ENCODE measurements around the gene SMTNL1.

The SMTNL1 gene

DNA sequence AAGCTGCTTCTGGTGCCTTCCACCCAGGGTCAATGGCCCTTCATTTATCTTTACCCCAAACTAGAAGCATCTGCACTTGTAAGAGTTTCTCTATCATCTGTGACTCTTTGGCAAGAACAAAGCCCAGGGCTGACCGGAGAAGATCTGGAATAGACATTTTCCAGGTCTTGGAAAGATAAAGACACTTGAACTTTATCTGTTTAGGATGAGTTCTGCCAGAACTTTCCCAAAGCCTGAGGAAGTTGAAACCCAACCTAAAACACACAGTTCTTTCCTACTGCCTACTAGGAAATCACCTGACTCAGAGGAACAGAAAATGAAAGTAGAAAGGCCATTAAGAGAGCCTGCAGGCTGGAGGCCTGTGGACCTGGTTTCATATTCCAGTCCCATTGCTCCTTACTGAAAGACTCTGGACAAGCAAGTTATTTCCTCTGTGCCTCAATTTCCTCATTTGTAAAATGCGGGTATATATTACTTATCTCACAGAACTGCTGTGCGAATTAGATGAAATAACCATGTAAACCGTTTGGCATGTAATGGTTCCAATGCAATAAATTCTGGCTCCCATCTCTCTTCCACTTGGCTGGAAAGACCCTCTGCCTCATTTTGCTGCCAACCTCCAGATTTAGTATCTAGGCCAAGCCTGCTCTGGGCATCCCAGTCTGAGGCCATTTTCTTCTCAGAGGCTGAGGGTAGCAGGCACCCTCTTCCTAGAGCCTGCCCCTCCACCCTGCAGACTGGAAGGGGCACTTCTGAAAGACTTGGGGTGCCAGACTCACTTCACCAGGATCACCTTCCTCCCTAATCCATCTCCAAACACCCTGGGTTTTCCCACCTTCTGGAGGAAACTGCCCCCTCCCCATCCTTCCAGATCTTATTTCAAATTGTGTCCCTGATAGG, 28.9 kb downstream of the SMTNL1 start:
- H3K4me3 ChIP-seq (ENCODE audit: control insufficient read depth in 1 of 7, extremely low read depth in 1 of 7, insufficient read depth in 4 of 7, low read depth in 2 of 7, low read length in 6 of 7) = peak overlapping the region in 6 of 7 experiments; percentile 91 to 97 (median 95)
- no peaks in the 10 kb centered on the region for H3K27me3 ChIP-seq (replicated peaks in 2 of 5; ENCODE audit: control insufficient read depth in 4 of 5, insufficient read depth in 5 of 5, low read length in 4 of 5)
- ChIA-PET POLR2A (no interaction called here), CTCF (interaction anchor here (1.3 to 9.5 kb wide), 8 partner anchors 8 to 78 kb away, joined by 5 to 401 read pairs (median 22); partner anchors contain the start of gene SERPING1)
- H3K27ac ChIP-seq (ENCODE audit: insufficient read depth in 1 of 2, low read depth in 1 of 2, low read length in 2 of 2, poor library complexity in 1 of 2, severe bottlenecking in 2 of 2) = peak overlapping the region; percentile 62 to 76
- H3K36me3 ChIP-seq (ENCODE audit: control insufficient read depth in 4 of 4, insufficient read depth in 4 of 4, low read length in 3 of 4) = peaks cover 0 to 7% (median 3%) of the 10 kb centered on the region in 4 experiments
- peaks cover 10 to 47% (median 26%) of the 10 kb centered on the region in 4 experiments for H3K4me1 ChIP-seq (ENCODE audit: control extremely low read depth in 1 of 4, control insufficient read depth in 4 of 4, insufficient read depth in 4 of 4, low read length in 3 of 4)
- 10% methylated on average over 2 of the region's 4 CpGs for WGBS (ENCODE audit: insufficient coverage)
- DNase-seq = peak; percentile 53 to 83 (median 69)
- H3K9me3 ChIP-seq (ENCODE audit: control extremely low read depth in 1 of 5, control insufficient read depth in 4 of 5, insufficient read depth in 2 of 5, low read depth in 1 of 5, low read length in 4 of 5) = no peaks in the 10 kb centered on the region

DNA sequence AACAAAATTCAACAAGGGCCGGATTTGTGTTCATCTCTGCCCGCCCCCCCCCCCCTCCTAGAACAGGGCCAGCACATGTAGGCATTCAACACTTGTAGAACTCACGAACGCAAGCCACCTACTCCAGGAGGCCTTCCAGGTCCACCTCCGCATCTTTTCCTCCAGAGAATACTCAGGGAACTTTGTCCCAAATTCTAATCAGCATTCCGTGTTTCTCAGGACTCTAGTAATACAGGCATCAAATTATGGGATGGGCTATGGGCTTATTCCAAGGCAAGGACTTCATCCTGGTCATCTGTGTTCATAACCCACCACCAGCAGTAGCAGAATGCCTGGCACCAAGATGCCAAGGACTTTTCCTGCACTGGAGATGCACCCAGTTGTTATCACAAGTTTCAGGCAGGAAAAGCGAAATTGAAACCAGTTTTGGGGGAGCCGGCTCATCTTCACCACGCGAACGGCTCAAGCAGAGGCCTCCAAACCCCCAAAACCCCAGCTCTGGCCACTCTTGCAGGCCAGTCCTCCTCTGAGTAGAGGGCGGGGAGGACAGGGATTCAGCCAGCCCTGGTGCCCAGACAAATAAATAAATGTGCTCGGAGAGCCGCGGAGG, 29.6 kb downstream of the SMTNL1 start:
- 0% methylated on average over 8 of the region's 15 CpGs for WGBS (ENCODE audit: insufficient coverage)
- H3K4me1 ChIP-seq (ENCODE audit: control extremely low read depth in 1 of 4, control insufficient read depth in 4 of 4, insufficient read depth in 4 of 4, low read length in 3 of 4) = peaks cover 13 to 55% (median 32%) of the 10 kb centered on the region in 4 experiments
- H3K9me3 ChIP-seq (ENCODE audit: control extremely low read depth in 1 of 5, control insufficient read depth in 4 of 5, insufficient read depth in 2 of 5, low read depth in 1 of 5, low read length in 4 of 5) = no peaks in the 10 kb centered on the region
- H3K4me3 ChIP-seq (ENCODE audit: control insufficient read depth in 1 of 7, extremely low read depth in 1 of 7, insufficient read depth in 4 of 7, low read depth in 2 of 7, low read length in 6 of 7) = peak overlapping the region; percentile 76 to 97 (median 94)
- H3K27me3 ChIP-seq (replicated peaks in 2 of 5; ENCODE audit: control insufficient read depth in 4 of 5, insufficient read depth in 5 of 5, low read length in 4 of 5) = no peaks in the 10 kb centered on the region
- H3K27ac ChIP-seq (ENCODE audit: insufficient read depth in 1 of 2, low read depth in 1 of 2, low read length in 2 of 2, poor library complexity in 1 of 2, severe bottlenecking in 2 of 2) = peak overlapping the region; percentile 46 to 76
- peaks cover 0 to 7% (median 2%) of the 10 kb centered on the region in 4 experiments for H3K36me3 ChIP-seq (ENCODE audit: control insufficient read depth in 4 of 4, insufficient read depth in 4 of 4, low read length in 3 of 4)
- ChIA-PET CTCF (interaction anchor here (0.7 to 9.5 kb wide), 16 partner anchors 9 to 113 kb away, joined by 3 to 401 read pairs (median 6); partner anchors contain the start of genes SERPING1 and SMTNL1), POLR2A (interaction anchor here (1.6 kb wide), 1 partner anchor 72 kb away, joined by 18 read pairs; no protein-coding TSS in a partner anchor)
- peak in 2 of 3 donors; percentile 46 to 62 for DNase-seq

DNA sequence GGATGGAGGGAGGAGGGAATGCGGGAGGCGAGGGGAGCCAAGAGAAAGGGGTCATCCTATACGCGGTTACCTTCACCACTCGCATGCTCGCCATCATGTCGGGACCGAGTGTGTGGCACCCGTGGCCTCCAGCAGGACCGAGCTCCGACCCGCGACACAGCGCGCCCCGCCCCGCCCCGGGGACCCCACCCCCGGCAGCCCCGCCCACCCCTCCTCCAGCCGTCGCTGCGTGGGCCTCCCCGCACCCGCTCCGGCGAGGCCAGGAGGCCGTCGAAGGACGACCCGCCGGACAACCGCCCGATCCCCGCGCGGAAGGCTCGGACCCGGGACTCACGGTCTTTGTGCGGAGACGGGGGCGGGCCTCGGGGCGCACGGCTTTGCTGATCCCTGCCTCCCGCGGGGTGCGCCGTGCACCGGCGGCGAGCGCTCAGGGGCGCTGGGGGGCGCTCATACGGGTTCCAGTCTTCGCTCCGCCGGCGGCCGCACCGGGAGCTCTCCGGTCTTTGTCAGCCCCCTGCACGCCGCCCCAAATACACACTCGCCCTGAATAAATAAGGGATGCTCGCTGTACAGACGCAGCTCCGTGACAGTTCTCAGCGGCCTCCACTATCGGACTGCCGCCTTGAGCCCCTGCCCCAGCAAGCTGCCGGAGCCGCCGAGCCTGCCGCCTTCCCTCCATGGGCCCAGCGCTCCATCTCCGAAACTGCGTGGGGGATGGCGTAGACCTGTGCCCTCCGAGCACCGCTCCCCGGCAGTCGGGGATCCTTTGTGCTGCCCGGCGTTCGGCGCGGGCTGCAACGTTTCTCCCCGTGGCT, 30.3 kb downstream of the SMTNL1 start, which contains the start of gene UBE2L6:
UBE2L6 (minus strand) TSS at position 158 of the 815 bp plus-strand sequence; CDS start at position 97, 61 bp downstream.
- 0% methylated on average over 36 of the region's 92 CpGs for WGBS (ENCODE audit: insufficient coverage)
- Histone ChIP-seq H3K27ac (ENCODE audit: insufficient read depth in 1 of 2, low read depth in 1 of 2, low read length in 2 of 2, poor library complexity in 1 of 2, severe bottlenecking in 2 of 2) (peak within 1 kb of the TSS; percentile 46 to 76), H3K36me3 (ENCODE audit: control insufficient read depth in 4 of 4, insufficient read depth in 4 of 4, low read length in 3 of 4) (peaks cover 0 to under 1% (median 0%) of the 10 kb centered on the region in 4 experiments), H3K4me3 (ENCODE audit: control insufficient read depth in 1 of 7, extremely low read depth in 1 of 7, insufficient read depth in 4 of 7, low read depth in 2 of 7, low read length in 6 of 7) (peak within 1 kb of the TSS; percentile 76 to 97 (median 94)), H3K4me1 (ENCODE audit: control extremely low read depth in 1 of 4, control insufficient read depth in 4 of 4, insufficient read depth in 4 of 4, low read length in 3 of 4) (peaks cover 13 to 62% (median 34%) of the 10 kb centered on the region in 4 experiments), H3K9me3 (ENCODE audit: control extremely low read depth in 1 of 5, control insufficient read depth in 4 of 5, insufficient read depth in 2 of 5, low read depth in 1 of 5, low read length in 4 of 5) (no peaks in the 10 kb centered on the region), H3K27me3 (replicated peaks in 2 of 5; ENCODE audit: control insufficient read depth in 4 of 5, insufficient read depth in 5 of 5, low read length in 4 of 5) (no peaks in the 10 kb centered on the region)
- ChIA-PET POLR2A (interaction anchor here (1.4 to 1.6 kb wide), 2 partner anchors 72 to 77 kb away, joined by 3 to 18 read pairs; no protein-coding TSS in a partner anchor), CTCF (interaction anchor here (0.6 to 9.5 kb wide), 34 partner anchors 10 to 944 kb away, joined by 3 to 401 read pairs (median 4); partner anchors contain the start of genes SERPING1, SLC43A1 and SMTNL1)
- DNase-seq = peak; percentile 54 to 85 (median 66)

DNA sequence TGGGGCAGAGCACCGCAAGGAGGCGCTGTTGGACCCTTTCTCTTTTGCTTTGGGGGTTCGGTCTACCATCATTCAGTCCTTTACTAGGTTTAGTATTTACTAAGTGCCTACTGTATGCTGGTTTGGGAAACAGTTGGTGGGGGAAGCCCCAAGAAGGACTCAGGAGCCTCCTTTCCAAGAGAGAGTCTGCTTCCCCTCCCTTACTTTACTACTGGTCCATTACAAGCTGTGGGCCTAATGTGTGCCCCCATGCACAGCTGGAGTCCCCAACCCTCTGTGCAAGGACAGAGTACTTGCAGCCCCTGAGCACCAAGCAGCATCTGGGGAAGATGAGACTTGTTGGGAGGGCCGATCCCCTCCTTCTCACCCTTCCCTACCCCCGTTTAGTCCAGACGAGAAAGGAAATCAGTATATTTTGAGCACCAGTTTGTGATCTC, 31.0 kb downstream of the SMTNL1 start:
- Histone ChIP-seq H3K9me3 (ENCODE audit: control extremely low read depth in 1 of 5, control insufficient read depth in 4 of 5, insufficient read depth in 2 of 5, low read depth in 1 of 5, low read length in 4 of 5) (no peaks in the 10 kb centered on the region), H3K27me3 (replicated peaks in 2 of 5; ENCODE audit: control insufficient read depth in 4 of 5, insufficient read depth in 5 of 5, low read length in 4 of 5) (no peaks in the 10 kb centered on the region)

DNA sequence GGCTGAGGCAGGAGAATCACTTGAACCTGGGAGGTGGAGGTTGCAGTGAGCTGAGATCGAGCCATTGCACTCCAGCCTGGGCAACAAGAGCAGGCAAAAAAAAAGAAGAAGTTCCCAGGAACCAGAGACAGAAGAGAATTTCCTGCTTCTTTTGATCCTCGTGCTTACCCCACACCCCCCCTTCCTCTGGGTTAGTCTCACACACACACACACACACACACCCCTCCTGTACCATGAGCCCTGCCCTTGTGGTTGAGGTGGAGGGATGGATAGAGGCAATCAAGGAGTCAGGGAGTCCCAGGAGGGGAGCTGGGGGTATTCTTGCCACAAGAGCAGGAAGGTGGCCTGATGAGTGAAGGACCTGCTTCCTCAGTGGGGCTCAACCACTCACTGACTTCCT, 34.2 kb downstream of the SMTNL1 start:
- H3K27ac ChIP-seq (ENCODE audit: insufficient read depth in 1 of 2, low read depth in 1 of 2, low read length in 2 of 2, poor library complexity in 1 of 2, severe bottlenecking in 2 of 2) = no peak overlapping the region
- peaks cover 4 to 49% (median 21%) of the 10 kb centered on the region in 4 experiments for H3K4me1 ChIP-seq (ENCODE audit: control extremely low read depth in 1 of 4, control insufficient read depth in 4 of 4, insufficient read depth in 4 of 4, low read length in 3 of 4)
- ChIA-PET CTCF (interaction anchor here (0.9 to 9.5 kb wide), 11 partner anchors 11 to 186 kb away, joined by 3 to 401 read pairs (median 4); no protein-coding TSS in a partner anchor), POLR2A (no interaction called here)
- no peak overlapping the region for H3K4me3 ChIP-seq (ENCODE audit: control insufficient read depth in 1 of 7, extremely low read depth in 1 of 7, insufficient read depth in 4 of 7, low read depth in 2 of 7, low read length in 6 of 7)
- no peaks in the 10 kb centered on the region for H3K9me3 ChIP-seq (ENCODE audit: control extremely low read depth in 1 of 5, control insufficient read depth in 4 of 5, insufficient read depth in 2 of 5, low read depth in 1 of 5, low read length in 4 of 5)
- peak in 2 of 3 donors; percentile 61 to 70 for DNase-seq
- H3K36me3 ChIP-seq (ENCODE audit: control insufficient read depth in 4 of 4, insufficient read depth in 4 of 4, low read length in 3 of 4) = no peaks in the 10 kb centered on the region
- H3K27me3 ChIP-seq (replicated peaks in 2 of 5; ENCODE audit: control insufficient read depth in 4 of 5, insufficient read depth in 5 of 5, low read length in 4 of 5) = no peaks in the 10 kb centered on the region
- WGBS (ENCODE audit: insufficient coverage) = no CpG with 5 or more reads among the region's 2 CpGs

More for the DNA sequence above, 31.0 kb downstream of the SMTNL1 start:
- H3K4me3 ChIP-seq (ENCODE audit: control insufficient read depth in 1 of 7, extremely low read depth in 1 of 7, insufficient read depth in 4 of 7, low read depth in 2 of 7, low read length in 6 of 7) = peak overlapping the region; percentile 76 to 97 (median 94)
- ChIA-PET POLR2A (interaction anchor here (0.6 to 1.6 kb wide), 3 partner anchors 71 to 77 kb away, joined by 3 to 18 read pairs (median 4); no protein-coding TSS in a partner anchor), CTCF (interaction anchor here (0.6 to 9.5 kb wide), 34 partner anchors 10 to 944 kb away, joined by 3 to 401 read pairs (median 4); partner anchors contain the start of genes SERPING1, SLC43A1 and SMTNL1)
- H3K36me3 ChIP-seq (ENCODE audit: control insufficient read depth in 4 of 4, insufficient read depth in 4 of 4, low read length in 3 of 4) = no peaks in the 10 kb centered on the region
- DNase-seq = peak in 2 of 3 donors; percentile 80 to 89
- 57% methylated on average over 3 of the region's 6 CpGs for WGBS (ENCODE audit: insufficient coverage)
- H3K27ac ChIP-seq (ENCODE audit: insufficient read depth in 1 of 2, low read depth in 1 of 2, low read length in 2 of 2, poor library complexity in 1 of 2, severe bottlenecking in 2 of 2) = no peak overlapping the region
- peaks cover 13 to 64% (median 35%) of the 10 kb centered on the region in 4 experiments for H3K4me1 ChIP-seq (ENCODE audit: control extremely low read depth in 1 of 4, control insufficient read depth in 4 of 4, insufficient read depth in 4 of 4, low read length in 3 of 4)

DNA sequence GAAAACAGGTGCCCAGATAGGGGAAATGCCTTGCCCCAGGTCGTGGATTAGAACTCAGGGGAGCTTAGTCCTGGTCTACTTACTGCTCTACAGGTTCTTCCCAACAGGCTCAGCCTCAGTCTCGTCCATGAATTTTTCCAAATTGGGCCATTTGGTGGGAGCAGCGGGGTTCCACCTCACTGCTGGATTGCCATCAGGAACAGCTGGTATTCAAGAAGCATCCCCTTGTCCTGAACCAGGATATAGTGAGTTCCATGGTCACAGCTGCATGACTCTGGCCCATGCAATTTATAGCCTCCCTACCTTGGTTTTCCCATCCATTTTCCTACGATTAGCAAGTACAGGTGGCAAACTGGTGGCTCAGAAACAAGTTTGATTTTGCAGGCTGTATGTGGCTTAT, 36.7 kb downstream of the SMTNL1 start:
- ChIA-PET POLR2A (no interaction called here), CTCF (interaction anchor here (1.2 to 9.5 kb wide), 3 partner anchors 10 to 69 kb away, joined by 3 to 401 read pairs (median 7); no protein-coding TSS in a partner anchor)
- Histone ChIP-seq H3K4me3 (ENCODE audit: control insufficient read depth in 1 of 7, extremely low read depth in 1 of 7, insufficient read depth in 4 of 7, low read depth in 2 of 7, low read length in 6 of 7) (no peak overlapping the region), H3K4me1 (ENCODE audit: control extremely low read depth in 1 of 4, control insufficient read depth in 4 of 4, insufficient read depth in 4 of 4, low read length in 3 of 4) (peaks cover 4 to 29% (median 11%) of the 10 kb centered on the region in 4 experiments), H3K27me3 (replicated peaks in 2 of 5; ENCODE audit: control insufficient read depth in 4 of 5, insufficient read depth in 5 of 5, low read length in 4 of 5) (no peaks in the 10 kb centered on the region), H3K9me3 (ENCODE audit: control extremely low read depth in 1 of 5, control insufficient read depth in 4 of 5, insufficient read depth in 2 of 5, low read depth in 1 of 5, low read length in 4 of 5) (no peaks in the 10 kb centered on the region), H3K27ac (ENCODE audit: insufficient read depth in 1 of 2, low read depth in 1 of 2, low read length in 2 of 2, poor library complexity in 1 of 2, severe bottlenecking in 2 of 2) (no peak overlapping the region), H3K36me3 (ENCODE audit: control insufficient read depth in 4 of 4, insufficient read depth in 4 of 4, low read length in 3 of 4) (no peaks in the 10 kb centered on the region)
- WGBS (ENCODE audit: insufficient coverage) = 94% methylated on average over 3 of the region's 4 CpGs
- DNase-seq = no peak

Data from common myeloid progenitor, CD34-positive (primary cell).